Hematopoietic multipotent progenitor cell (in vitro differentiated cells): ENCODE results near the gene CDK17. TPM values are rescaled to one million over a fixed set of nuclear protein-coding genes. Genes with fewer than 3 reads are reported as not detected.

Experiments used
- small RNA-seq: library from RNA; depleted of rRNA; stranded (forward); fragments of <200 nt; gene quantifications from one replicate; pipeline ENCODE3, GENCODE V24; 2012
- total RNA-seq: library from RNA; depleted of rRNA; stranded (reverse); fragments of >200 nt; gene quantifications from one replicate; pipeline ENCODE4 v1.2.3, GENCODE V29; 2012

CDK17 gene
- total RNA-seq, 1 donor = 33.9 TPM

Small RNA genes within 50 kb of the gene (small RNA-seq; reads per million reads assigned to genes)
- gene RN7SKP11 (not detected), gene RNU4-24P (not detected)

Other genes starting within 250 kb of the CDK17 start
- gene ELK3, start 206.1 kb downstream of the CDK17 start, total RNA-seq = 26.1 TPM
- 1.1 TPM for gene CFAP54, start 89.1 kb upstream of the CDK17 start, total RNA-seq